Measurements from ENCODE around the gene THPO.

Gene THPO

GRCh38 chr3:184384856-184385422, 6.9 kb upstream of the THPO start:
- DNase-seq (ENCODE audit: low read depth) = no peak

- no peak for DNase-seq (ENCODE audit: low read depth)
Observed at GRCh38 chr3:184384342-184384741, 6.3 kb upstream of the THPO start.

DNA sequence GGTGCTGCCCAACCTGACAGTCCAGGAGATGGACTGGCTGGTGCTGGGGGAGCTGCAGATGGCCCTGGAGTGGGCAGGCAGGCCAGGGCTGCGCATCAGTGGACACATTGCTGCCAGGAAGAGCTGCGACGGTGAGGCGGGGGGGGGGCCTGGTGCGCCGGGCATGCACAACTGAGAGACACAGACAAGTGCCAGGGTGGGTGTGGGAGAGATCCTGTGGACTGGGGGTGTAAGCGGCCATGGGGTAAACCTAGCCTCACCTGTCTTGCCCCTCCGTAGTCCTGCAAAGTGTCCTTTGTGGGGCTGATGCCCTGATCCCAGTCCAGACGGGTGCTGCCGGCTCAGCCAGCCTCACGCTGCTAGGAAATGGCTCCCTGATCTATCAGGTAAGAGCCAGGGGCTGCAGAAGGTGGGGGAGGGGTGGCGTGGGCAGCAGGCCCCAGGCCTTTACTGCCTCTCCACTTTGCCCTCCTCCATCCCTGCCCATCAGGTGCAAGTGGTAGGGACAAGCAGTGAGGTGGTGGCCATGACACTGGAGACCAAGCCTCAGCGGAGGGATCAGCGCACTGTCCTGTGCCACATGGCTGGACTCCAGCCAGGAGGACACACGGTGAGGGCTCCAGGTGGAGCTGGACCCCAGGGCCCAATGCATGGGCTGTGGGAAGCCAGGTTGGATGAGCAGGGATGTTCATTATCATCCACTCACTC, 5.2 kb upstream of the THPO start:
- no peak for DNase-seq (ENCODE audit: low read depth)

GRCh38 chr3:184382326-184383032, 4.5 kb upstream of the THPO start:
- DNase-seq (ENCODE audit: low read depth) = no peak

DNA sequence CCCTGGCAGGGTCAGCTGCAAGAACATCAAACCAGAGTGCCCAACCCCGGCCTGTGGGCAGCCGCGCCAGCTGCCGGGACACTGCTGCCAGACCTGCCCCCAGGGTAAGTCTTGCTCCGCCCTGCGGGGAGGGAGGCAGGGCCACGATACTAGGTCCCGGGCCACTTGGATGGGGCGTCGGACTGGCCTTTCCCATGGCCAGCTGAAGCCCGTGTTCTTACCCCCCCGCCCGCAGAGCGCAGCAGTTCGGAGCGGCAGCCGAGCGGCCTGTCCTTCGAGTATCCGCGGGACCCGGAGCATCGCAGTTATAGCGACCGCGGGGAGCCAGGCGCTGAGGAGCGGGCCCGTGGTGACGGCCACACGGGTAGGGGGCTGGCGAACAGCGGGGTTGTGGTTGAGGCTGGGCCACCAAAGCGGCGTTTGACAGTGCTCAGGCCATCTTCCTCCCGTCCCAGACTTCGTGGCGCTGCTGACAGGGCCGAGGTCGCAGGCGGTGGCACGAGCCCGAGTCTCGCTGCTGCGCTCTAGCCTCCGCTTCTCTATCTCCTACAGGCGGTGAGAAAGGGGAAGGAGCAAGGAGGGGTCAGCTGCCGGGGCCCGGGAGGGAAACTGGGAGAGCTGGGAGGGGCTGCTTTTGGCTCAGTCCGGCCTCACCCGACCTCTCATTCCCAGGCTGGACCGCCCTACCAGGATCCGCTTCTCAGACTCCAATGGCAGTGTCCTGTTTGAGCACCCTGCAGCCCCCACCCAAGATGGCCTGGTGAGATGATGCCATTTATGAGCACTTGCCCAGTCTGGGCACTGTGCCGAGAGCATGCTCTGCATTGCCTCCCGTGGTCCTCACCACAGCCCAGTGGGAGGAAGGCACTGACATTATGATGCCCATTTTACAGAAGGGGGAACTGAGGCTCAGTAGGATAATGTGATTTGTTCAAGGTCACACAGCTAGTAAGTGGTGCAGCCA, 3.5 kb upstream of the THPO start:
- DNase-seq (ENCODE audit: low read depth) = no peak

DNA sequence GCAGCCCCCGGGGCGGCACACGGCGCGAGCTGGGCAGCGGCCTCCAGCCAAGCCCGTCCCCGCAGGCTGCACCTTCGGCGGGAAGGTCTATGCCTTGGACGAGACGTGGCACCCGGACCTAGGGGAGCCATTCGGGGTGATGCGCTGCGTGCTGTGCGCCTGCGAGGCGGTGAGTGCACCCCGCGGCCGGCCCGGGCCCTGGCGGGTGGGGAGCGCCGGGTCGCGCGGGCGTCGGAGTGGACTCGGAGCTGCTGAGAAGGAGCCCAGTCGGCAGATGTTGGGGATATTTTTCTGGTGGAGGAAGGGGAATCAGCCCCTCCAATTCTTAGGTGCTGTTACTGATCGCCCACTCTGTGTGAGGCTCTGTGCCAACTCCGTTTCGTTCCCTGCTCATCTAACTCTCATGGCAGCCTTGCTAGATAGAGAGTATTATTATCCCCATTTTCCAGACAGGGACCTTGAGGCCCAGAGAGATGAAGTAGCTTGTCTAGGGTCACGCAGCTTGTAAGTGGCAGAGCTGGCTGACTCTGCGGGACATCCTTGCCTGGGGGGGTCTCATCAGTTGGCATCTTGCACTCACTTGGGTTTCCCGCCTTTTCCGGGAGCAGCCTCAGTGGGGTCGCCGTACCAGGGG, 2.7 kb upstream of the THPO start:
- DNase-seq (ENCODE audit: low read depth) = no peak

DNA sequence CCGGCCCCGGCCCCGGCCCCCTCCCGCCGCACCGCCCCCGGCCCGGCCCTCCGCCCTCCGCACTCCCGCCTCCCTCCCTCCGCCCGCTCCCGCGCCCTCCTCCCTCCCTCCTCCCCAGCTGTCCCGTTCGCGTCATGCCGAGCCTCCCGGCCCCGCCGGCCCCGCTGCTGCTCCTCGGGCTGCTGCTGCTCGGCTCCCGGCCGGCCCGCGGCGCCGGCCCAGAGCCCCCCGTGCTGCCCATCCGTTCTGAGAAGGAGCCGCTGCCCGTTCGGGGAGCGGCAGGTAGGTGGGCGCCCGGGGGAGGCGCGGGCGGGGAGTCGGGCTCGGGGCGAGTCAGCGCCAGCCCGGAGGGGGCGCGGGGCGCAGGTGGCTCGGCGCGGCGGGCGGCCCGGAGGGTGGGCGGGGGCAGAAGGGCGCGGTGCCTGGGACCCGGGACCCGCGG, 2.2 kb upstream of the THPO start:
- DNase-seq (ENCODE audit: low read depth) = no peak

GRCh38 chr3:184379358-184380184, 1.6 kb upstream of the THPO start, which contains the start of gene CHRD:
CHRD (plus strand) TSS chr3:184380054; CDS start chr3:184380319, 265 bp downstream.
- DNase-seq (ENCODE audit: low read depth) = no peak

GRCh38 chr3:184378651-184379357, 797 bp upstream of the THPO start:
- DNase-seq (ENCODE audit: low read depth) = no peak

DNA sequence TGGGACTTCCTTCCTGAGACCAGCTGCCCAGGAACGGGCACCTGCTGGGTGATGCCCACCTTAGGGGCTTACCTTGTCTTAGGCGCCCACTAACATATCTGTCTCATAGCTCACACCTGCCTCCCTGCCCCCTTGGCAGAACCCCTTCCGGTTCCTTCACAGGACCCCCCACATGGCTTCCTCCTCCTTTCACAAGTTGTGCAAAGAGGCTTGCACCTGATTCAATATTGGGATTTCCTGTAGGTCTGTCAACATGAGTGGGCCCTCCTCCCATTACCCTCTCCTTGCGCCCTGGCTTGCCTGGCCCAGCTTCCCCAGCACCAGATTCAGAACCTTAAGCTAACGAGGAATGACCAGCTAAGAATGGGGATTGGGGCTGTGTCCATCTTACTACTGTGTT, 633 bp downstream of the THPO start:
- DNase-seq (ENCODE audit: low read depth) = no peak

- no peak for DNase-seq (ENCODE audit: low read depth)
Observed at GRCh38 chr3:184375747-184376461, 2.1 kb downstream of the THPO start.

DNA sequence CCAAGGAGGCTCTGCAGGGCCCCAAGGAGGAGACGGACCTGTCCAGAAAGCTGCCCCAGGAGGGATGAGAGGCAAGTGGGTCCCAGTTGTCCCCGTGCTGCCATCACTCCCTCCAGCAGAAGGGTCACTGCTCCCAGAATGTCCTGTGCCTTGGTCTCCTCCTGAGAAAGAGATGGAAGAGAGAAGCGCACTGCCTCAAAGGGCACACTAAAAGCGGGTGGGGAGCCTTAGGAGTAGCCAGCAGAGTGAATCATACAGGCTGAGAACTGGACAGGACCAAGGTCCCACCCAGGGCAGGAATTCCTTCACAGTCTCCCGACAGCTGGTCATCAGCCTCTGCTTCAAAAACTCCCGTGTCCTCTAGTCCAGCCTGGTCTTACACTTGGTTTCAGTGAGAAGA, 4.6 kb downstream of the THPO start:
- DNase-seq (ENCODE audit: low read depth) = no peak

- no peak for DNase-seq (ENCODE audit: low read depth)
Observed at GRCh38 chr3:184372911-184373310, 5.1 kb downstream of the THPO start.

DNA sequence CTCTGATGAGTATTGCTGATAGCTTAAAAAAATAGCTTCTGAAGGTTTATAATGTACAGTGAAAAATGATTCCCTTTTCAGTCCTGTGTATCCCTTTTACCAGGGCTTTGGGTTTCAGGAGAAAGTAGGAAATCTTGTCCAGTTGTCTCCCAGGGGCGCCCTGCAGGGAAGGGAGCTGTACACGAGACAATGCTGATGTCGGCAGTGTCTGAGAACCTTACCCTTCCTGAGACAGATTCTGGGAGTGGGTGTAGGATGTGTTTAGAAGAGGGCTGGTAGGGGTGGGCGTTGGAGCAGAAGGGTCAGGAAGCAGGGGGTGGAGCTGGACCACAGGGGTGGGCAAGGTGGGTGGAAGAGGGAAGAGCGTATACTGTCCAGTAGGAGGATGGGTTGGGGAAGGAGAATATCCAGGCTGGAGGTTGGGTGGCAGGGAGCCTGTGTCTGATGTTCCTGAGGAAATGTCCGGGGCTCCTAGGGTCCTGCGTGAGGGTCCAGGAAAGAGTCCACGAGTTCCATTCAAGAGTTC, 5.6 kb downstream of the THPO start:
- no peak for DNase-seq (ENCODE audit: low read depth)

- peak; percentile 45 for DNase-seq (ENCODE audit: low read depth)
Observed at GRCh38 chr3:184371570-184372018, 6.4 kb downstream of the THPO start.

GRCh38 chr3:184368586-184369183, 9.3 kb downstream of the THPO start:
- DNase-seq (ENCODE audit: low read depth) = no peak

- no peak for DNase-seq (ENCODE audit: low read depth)
Observed at GRCh38 chr3:184368116-184368515, 9.9 kb downstream of the THPO start.

DNA sequence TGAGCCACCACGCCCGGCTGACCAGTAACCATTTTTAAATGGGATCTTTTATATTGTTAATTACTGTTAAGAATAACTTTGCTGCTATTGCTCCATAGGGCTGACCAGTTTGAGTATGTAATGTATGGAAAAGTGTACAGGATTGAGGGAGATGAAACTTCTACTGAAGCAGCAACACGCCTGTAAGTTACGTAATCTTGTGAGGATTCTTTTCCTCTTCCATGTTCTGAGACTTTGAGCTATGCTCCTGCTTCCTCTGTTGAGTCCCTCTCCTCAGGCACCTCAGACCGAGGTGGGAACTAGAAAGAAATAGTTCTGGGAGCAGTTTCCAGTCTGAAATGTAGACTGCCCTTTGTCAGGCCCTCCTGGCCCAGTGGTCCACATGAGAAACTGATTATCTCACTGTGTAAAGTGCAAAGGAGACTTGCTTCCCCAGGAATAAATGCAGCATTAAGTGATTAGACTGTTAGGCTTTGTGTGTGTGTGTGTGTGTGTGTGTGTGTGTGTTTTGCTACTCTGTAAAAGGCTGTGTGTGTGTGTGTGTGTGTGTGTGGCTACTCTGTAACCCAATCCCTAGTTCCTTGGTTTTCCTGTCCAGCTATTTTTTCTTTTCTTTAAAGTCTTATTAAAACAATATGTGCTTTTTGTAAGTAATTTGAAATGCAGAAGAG, 11.3 kb downstream of the THPO start:
- DNase-seq (ENCODE audit: low read depth) = no peak
